GM20431 (cell line): Measurements from ENCODE around the gene DCAF15.
"Not testable (repeated sequence)": the region's sequence is repeated elsewhere in the genome, so short reads cannot be mapped to it uniquely, and the experiment has no call there.

Experiments used
- in situ Hi-C: fragments of 300-500 bp; cut with MseI, MboI; formaldehyde crosslinking; loops from one replicate; pipeline ENCODE4 v1.15.0; 2020; ENCODE audit warnings: low sequenced_read_pairs; ENCODE audit not compliant: unreplicated experiment

DCAF15 gene

GRCh38 chr19:13952154-13952930 lies at the start of gene DCAF15:
DCAF15 (plus strand) TSS chr19:13952509; CDS start chr19:13952513, 4 bp downstream.
- in situ Hi-C loops = no loop called here

DNA sequence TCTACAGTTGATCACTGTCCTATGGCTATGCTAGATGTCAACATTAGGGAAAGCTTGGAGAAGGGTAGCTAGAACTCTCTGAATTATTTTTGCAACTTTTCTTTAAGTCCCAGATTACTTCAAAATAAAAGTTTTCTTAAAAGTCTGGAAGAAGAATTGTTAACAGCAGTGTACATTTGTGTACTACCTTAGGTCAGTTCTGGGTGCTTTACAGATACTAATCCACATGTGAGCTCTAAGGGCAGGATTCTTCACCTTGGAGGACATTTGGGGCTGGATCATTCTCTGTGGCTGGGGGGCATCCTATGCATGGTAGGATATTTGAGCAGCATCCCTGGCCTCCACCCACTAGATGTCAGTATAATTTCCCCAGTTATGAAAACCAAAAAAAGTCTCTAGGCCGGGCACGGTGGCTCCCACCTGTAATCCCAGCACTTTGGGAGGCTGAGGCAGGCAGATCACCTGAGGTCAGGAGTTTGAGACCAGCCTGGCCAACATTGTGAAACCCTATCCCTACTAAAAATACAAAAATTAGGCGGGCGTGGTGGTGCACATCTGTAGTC lies 49.2 kb upstream of the DCAF15 start:
- in situ Hi-C loops = no loop called here

GRCh38 chr19:13905634-13906520 lies 46.4 kb upstream of the DCAF15 start, which contains the start of the genes BRME1 and CC2D1A:
BRME1 (minus strand) TSS chr19:13906117; CDS start chr19:13904892, 1,225 bp downstream.
CC2D1A (plus strand) TSS chr19:13906201; CDS start chr19:13906442, 241 bp downstream.
- in situ Hi-C loops = no loop called here

DNA sequence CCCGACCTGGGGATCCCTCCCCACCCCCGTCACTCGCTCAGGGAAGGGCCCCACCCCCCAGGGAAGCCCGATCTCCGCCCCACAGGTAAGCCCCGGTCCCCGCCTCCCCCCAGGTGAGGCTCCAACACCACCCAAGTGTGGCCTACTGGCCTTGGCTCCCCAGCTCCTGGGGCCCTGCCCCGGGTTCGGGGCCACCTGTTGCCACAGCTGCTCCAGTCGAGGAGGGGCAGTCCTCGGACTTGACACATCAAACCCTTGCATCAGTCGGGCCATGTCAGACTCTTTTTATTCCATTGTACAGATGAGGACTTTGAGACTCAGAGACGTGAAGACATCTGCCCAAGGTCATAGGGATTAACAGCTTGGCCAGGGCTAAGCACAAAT lies 45.8 kb upstream of the DCAF15 start:
- in situ Hi-C loops = no loop called here

DNA sequence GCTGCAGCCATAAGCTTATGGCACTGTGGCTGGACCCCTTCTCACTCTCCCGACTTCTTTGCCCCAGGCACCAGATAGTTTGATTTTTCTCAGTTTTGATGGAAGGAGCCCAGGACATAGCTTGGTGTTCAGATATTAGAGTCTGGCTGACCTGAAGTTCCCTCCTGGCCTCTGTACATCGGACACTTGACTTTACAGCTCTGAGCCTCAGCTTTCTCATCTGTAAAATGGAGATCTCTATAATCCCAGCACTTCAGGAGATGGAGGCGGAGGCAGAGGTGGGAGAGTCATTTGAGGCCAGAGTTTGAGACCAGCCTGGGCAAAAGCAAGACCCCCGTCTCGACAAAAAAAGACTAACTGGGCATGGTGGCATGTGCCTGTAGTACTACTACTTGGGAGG lies 45.4 kb upstream of the DCAF15 start:
- in situ Hi-C loops = no loop called here

- in situ Hi-C loops = no loop called here
Observed at GRCh38 chr19:13908674-13909073, 43.6 kb upstream of the DCAF15 start.

DNA sequence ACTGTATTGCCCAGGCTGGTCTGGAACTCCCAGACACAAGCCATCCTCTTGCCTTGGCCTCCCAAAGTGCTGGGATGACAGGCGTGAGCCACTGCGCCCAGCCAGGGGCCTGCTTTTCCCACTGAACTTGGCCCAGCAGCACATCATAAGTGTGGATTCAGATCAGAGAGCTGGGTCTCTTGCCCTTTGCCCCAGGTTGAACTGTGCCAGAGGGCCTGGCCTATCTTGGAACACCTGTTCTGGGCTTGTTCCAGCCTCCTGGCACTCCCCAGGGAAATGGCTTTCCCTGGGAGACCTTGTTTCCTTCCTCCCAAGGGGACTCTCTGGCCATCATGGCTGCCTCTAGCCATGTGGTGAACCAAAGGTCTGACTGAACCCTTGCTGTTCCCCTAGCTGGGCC lies 42.9 kb upstream of the DCAF15 start:
- in situ Hi-C loops = no loop called here

DNA sequence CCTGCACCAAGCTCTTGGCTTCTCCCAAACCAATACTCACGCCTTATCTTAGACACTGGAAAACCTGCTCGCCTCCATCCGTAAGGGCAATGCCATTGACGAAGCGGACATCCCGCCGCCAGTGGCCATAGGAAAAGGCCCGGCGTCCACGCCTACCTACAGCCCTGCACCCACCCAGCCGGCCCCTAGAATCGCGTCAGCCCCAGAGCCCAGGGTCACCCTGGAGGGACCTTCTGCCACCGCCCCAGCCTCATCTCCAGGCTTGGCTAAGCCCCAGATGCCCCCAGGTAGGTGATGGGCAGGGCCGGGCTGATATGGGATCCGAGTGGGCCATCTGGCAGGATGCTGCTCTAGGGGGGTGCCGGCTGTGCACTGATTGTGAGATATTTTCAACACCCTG lies 39.0 kb upstream of the DCAF15 start:
- in situ Hi-C loops = no loop called here

GRCh38 chr19:13914777-13915176 lies 37.5 kb upstream of the DCAF15 start:
- in situ Hi-C loops = no loop called here

DNA sequence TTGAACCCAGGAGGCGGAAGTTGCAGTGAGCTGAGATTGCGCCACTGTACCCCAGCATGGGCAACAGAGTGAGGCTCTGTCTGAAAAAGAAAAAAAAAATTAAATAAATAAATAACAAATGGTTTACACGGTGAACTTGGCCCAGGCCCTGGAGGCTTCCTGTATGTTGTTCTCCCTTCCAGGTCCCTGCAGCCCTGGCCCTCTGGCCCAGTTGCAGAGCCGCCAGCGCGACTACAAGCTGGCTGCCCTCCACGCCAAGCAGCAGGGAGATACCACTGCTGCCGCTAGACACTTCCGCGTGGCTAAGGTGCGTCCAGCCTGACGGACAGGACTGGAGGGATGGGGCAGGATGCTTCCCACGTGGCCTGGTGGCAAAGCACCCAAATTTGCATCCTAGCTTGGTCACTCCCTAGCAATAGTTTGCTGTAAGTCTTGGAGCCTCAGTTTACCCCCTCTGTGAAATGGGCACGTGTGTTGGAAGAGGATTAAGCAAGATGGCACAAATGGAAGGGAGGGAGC lies 34.4 kb upstream of the DCAF15 start:
- in situ Hi-C loops = no loop called here

- in situ Hi-C loops = no loop called here
Observed at GRCh38 chr19:13918726-13919411, 33.4 kb upstream of the DCAF15 start.

DNA sequence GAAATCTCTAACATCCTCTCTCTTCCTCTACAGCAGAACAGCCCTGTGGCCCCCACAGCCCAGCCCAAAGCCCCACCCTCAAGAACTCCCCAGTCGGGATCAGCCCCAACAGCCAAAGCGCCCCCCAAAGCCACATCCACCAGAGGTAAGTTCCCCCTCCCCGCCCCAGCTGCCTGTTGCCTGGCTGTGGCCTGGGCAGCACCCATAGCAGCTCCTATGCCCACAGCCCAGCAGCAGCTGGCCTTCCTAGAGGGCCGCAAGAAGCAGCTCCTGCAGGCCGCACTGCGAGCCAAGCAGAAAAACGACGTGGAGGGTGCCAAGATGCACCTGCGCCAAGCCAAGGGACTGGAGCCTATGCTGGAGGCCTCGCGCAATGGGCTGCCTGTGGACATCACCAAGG lies 31.8 kb upstream of the DCAF15 start:
- in situ Hi-C loops = no loop called here

GRCh38 chr19:13920940-13921747 lies 31.2 kb upstream of the DCAF15 start:
- in situ Hi-C loops = no loop called here

DNA sequence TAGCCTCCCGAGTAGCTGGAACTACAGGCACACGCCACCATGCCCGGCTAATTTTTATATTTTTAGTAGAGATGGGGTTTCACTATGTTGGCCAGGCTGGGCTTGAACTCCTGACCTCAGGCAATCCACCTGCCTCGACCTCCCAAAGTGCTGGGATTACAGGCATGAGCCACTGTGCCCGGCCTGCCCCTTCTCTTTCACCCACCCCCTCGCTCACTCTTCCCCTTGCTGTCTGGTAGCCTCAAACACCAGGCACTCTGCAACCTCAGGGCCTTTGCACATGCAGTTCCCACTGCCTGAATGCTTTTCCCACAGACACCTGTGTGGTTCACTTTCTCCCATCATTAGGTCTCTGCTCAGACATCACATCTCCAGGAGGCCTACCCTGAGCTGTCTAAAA lies 30.2 kb upstream of the DCAF15 start:
- in situ Hi-C loops = not testable (repeated sequence)

- in situ Hi-C loops = no loop called here
Observed at GRCh38 chr19:13923194-13923987, 28.9 kb upstream of the DCAF15 start.

DNA sequence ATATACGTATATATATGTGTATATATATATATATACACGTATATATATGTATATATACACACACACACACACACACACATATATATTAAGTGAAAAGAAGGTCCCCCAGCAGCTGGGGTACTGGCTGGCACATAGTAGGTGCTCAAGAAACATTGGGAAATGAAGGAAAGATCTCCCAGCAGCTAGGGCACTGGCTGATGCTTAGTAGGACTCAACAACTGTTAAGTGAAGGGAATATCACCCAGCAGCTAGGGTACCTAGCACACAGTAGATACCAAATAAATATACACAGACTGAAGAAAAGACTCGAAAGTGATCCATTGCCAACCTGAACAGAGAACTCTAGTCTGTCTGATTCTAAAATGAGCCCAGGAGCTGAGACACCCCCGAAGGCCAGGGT lies 26.3 kb upstream of the DCAF15 start:
- in situ Hi-C loops = no loop called here

DNA sequence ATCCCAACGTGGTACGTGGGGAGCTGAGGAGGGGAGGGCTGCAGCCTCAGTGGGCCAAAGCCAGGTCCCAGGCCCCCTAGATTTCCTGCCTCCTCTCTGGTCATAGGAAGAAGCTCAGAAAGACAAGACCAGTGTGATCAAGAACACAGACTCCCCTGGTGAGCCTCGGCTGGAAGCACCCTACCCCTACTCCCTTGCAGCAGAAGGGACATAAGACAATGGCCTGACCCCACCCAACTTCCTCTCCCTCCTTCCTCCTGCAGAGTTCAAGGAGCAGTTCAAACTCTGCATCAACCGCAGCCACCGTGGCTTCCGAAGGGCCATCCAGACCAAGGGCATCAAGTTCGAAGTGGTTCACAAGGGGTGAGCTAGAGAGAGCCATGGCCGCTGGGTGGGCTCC lies 25.6 kb upstream of the DCAF15 start:
- in situ Hi-C loops = no loop called here

DNA sequence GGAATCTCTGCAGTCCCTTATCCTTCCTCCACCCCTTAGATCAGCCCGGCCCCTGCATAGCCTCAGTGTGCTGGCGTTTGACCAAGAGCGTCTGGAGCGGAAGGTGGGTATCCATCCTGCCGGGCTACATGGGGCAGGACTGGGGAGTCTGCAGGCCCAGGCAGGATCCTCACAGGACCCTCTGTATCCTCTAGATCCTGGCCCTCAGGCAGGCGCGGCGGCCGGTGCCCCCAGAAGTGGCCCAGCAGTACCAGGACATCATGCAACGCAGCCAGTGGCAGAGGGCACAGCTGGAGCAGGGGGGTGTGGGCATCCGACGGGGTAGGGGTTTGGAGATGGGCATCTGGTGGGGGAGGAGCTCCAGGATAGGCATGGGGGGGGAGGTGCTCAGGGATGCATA lies 23.0 kb upstream of the DCAF15 start:
- in situ Hi-C loops = no loop called here
